Stimulated activated CD4-positive, alpha-beta T cell treated with anti-CD3 and anti-CD28 coated beads, Interleukin-15, amount 100 ng/mL, for 1 hour (primary cell): ENCODE results near the gene GNPAT.

ENCODE experiments used
- DNase-seq, 2 donors: peaks; one replicate each; pipeline ENCODE4 v3.0.0-alpha.2; 2020; ENCODE audit warnings: low read depth in 1 of 2, low spot score in 1 of 2

The GNPAT gene

DNA sequence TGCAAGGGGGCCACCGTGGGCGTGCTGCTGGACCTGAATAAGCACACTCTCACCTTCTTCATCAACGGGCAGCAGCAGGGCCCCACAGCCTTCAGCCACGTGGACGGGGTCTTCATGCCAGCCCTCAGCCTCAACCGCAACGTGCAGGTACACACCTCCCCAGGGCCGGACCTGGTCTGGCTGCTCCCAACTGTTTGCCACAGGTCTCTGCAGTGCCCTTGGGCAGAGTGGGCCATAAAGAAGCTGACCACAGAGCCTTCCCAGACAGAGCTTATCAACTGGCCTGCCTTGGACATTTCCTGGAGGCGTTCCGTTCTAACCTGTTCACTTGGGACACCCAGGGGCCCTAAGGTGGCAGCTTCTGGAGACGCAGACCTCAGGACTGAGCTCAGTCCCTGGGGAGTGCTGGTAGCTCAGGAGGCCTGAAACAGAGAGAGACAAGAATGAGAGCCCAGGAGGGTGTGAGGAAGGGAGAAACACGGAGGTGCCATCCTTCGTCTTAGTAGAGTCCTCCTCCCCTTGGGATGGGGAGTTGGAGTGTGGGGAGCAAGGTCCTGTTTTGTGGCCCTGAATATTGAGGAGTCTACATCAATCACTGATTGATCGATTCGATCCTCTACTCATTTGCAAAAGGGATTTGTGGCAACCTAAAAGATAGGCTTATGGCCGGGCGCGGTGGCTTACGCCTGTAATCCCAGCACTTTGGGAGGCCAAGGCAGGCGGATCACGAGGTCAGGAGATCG lies 27.0 kb upstream of the GNPAT start:
- DNase-seq = no peak

DNA sequence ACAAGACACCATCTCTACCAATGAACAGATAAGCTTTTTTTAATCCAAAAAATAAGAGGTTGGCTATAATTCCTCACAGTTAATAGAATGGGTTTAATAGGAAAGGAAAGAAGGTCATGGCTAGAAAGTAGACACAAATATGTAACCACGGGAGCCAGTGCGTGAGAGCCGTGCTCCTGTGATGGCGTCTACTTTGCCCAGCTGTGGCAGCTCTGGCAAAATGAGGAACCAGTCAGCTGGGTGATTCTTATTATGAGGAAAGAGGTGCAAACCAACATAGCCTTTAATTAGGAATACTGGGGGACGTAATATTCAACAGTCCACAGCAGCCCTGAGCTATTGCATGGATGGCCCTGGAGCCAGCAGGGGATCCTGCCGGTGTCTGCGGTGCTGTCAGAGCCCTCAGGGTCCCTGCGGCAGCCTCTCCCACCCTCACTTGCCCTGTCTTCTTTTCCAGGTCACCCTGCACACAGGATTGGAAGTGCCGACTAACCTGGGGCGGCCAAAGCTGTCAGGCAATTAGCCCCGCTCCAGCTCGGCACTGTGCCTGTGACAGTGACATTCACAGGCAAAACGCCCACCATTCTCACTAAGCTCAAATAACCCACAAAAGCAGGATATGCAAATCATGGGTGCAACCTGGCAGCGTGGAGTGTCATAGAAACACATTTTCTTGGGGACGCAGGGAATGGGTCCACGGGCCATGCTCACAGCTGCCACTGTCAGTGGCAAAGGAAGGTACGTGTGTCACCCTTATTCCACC lies 25.9 kb upstream of the GNPAT start:
- no peak for DNase-seq

DNA sequence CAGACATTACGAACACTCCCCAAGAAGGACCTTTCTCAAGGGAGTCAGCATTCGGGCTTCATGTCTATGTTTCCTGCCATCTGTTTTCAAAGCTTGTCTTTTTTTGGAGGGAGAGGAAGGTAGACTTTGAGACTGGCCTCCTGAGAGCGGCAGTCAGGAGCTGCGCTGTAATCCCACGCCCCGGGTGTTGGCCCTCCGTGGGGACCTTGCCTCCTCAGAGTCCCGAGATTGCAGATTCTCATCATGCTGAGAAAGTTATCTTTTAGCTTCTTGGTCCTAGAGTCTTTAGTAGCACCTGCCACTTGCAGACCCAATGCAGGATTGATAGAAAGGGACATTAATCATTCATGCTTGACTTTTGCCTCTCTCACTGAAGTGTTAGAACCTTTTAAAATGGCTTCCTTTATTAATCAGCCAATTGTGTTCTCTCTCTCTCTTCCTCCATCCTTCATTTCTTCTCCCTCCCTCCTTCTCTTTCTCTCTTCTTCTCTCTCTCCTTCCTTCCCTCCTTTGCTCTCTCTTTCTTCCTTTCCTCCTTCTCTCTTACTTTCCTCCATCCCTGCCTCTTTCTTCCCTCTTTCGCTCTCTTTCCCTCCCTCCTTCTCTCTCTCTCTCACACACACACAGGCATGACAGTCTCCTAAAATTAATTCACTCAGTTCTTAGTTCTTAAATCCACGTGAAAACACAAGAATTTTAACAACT lies 25.2 kb upstream of the GNPAT start:
- no peak for DNase-seq

DNA sequence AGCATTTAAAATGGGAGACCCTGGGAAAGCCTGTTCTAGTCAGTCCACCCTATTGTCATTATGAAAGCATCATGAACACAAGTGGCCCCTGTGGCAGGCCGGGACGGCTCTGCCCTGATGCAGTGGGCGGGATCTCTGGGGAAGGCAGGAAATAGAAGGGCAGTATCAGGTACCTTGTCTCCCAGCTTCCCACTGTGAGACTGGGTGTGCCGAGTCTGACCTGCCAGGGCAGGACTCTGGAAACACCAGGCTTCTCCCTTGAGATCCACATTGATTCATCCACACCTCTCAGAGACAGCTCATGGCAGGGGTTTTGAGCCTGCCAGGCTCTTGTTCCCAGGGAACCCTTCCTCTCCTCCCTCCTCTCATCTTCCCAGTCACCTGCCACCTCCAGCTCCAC lies 24.5 kb upstream of the GNPAT start:
- DNase-seq = no peak

DNA sequence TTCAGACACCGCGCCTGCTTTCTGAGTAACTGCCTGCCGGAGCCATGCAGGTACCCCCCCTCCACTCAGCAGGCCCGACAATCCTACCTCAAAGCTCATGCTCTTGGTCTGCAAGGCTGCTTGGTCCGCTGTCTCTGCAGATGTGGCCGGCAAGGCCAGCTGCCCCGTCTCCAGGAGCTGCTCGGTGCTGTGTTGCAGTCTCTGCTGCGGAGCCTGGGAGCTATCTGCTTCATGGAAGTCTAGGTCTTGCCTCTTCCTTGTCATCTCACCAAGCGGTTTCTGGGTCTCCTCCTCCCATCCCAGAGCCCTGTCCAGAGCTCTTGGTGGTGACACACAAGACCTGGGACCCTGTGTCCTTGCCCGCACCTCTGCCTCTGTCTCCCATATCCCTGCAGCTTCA lies 24.0 kb upstream of the GNPAT start:
- no peak for DNase-seq

DNA sequence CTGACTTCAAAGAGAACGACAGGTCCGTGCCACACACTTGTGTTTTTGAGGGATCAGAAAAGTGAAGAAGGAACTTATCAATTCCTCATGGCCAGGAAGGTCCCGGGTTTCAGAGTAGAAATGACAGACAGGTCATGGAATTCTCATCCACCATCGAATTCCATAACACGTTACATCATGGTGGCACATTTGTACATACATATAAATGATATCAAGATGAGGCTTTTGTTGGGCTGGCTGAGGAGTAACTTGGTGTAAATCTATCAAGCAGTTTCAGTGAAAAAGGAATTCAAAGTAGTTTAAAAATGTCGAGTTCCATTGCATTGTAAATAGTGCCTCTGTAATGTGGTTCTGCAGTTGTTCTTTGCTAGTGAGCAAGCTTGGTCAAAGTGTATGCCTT lies 22.9 kb upstream of the GNPAT start:
- DNase-seq = no peak

DNA sequence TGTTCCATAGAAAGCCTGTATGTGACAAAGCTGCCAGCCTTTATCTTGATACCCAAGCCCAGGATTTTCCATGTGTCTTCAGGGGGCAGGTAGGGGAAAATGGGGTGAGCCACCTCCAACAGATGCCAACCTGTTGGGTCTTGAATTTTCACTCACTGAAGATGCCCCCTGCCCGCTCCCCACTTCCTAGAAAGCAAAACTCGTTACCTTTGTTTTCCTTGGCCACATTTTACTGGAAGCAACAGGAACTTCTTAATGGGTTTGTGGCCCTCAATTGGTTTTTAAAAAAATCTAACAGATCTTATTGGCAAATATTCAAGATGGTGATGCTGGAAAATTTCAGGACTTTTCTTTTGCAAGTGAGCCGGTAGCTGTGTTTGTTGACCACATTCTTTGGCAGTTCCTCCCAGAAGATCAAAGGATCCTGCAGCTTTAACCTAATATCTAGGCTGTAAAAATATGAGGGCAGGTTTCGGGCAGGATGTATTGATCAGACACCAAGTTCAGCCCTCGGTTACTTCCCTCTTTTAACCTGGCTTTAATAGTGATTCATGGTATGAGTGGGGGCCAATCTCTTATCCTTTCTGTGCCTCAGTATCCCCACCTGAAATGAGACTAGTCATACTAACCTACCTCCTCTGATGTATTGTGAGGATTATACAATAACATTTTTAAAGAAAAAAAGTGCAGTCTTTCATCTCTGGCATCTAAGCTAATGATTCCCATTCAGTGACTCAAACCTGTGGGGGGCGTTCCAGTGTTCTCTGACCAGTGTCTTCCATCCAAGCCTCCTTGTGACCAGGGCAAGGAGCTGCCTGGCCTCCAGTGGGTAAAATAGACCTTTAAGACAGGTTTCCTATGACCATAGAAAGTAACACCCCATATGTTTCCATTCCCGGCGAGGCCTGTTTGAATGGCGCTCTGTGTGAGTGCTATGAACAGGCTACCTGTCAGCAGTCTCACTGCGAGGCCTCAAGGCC lies 21.3 kb upstream of the GNPAT start:
- no peak for DNase-seq

DNA sequence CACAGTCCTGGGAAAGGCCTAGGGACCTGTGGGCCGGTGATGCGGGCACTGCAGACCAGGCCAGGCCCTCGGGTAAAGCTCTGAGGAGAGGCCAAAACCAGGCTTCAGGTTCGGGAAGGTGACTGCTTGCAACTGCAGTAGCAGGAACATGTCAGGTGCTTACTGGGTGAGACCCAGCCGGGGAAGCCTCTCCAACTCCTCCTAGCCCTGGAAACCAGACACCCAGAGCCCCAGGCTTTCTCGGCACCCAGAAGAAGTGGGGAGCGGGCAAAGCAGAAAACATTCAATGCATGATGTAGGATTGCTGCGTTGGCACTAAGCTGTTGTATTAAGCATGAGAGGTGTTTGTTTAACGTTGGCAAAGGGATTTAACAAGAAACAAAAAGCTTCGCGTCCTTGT lies 20.2 kb upstream of the GNPAT start:
- DNase-seq = no peak

DNA sequence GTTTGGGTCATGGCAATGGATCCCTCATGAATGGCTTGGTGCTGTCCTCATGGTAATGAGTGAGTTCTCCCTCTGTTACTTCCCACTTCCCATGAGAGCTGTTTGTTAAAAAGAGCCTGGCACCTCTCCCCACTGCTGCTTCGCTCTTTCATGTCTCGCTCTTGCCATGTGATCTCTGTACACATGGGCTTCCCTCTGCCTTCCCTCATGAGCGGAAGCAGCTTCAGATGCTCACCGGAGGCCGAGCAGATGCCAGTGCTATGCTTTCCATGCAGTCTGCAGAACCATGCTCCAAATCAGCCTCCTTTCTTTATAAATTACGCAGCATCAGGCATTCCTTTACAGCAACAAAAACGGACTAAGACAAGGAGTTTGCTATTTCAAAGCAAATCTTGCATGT lies 14.9 kb upstream of the GNPAT start:
- DNase-seq = no peak

DNA sequence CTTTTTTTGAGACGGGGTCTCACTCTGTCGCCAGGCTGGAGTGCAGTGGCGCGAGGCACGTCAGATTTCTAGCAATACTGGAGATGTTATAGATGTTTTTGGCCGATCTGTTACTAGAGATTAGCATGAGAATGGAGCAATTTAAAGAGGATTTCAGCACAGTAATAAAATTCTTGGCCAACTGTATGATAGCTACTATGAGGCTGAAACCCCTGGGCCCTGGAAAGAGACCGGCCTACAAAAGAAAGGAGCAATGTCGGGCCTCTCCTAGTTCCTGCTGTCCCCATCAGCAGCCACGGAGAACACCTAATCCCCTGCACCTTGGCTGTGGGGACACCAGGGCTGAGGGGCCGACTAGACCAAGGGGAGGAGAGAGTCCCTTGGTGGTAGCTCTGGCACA lies 9.5 kb upstream of the GNPAT start:
- no peak for DNase-seq

DNA sequence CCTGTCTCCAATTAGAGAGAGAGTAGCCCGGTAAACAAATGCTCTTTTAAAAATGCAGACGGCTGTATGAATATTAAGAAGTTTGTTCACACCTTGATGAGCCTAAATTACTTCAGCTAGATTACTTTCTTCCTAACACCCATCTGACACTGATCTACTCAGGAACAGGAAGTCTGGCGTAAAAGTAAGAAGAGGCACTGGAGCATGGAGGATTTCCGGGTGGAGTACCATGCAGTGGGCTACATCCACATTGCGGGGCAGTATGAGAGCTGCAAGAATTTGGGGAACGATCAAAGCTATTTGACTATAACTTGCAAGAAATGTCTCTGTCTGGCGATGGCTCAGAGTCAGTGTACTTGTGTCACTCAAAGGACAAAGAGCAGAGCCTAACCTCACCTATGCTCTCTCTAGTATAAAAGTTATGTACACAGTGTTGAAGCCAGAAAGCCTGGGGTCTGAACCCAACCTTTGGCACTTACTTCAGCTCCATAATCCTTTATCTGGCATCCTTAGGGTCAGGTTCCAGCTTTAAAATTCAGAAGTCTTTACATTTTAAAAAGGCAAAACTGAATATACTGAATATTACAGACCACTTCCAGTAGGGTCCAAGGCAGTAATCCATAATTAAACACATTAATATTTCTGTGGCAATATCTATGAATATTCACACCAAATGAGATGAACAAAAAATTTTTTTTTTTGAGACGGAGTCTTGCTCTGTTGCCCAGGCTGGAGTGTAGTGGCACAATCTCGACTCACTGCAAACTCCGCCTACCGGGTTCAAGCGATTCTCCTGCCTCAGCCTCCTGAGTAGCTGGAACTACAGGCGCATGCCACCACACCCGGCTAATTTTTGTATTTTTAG lies 7.9 kb upstream of the GNPAT start:
- DNase-seq = no peak

DNA sequence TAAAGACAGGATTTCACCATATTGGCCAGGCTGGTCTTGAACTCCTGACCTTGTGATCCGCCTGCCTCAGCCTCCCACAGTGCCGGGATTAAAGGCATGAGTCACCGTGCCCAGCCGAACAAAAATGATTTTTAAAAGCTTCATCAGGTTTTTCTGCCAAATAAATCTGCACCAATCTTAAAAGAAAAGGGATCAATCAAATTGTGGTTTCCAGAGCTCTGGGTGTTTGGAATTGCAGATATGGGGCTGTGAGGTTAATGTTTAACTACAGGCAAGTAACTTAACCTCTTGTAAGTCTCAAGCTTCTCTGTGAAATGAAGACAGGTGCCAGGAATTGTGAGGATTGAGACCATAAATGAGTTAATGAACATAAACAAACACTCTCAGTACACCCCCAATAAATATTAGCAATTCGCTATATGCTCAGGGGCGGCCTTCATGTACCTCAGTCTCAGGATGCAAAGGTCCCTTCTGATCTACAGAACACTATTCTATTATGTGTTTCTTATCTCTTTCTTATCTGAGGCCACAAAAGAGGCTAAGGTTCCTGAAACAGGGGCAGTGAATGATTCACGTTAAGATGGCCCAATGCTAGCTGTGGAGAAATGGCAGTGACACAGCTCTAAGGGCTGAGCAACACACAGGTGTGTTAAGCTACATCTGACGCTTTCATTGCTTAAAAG lies 7.1 kb upstream of the GNPAT start:
- DNase-seq = no peak

DNA sequence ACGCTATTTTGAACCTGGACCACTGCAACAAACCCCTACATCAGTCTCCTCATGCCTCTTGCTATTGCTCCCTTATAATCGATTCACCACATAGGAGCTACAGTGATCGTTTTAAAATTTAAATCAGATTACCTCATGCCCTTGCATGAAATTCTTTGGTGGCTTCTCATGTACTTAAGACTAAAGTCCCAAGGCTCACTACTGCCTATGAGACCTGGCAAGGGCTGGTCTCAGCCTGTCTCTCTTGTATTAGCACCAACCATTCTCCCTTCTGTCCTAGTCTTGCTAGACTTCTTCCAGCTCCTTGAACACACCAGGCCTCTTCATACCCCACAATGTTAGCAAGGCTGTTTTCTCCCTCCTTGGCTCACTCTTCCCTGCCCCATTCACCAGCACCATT lies 6.5 kb upstream of the GNPAT start:
- no peak for DNase-seq

DNA sequence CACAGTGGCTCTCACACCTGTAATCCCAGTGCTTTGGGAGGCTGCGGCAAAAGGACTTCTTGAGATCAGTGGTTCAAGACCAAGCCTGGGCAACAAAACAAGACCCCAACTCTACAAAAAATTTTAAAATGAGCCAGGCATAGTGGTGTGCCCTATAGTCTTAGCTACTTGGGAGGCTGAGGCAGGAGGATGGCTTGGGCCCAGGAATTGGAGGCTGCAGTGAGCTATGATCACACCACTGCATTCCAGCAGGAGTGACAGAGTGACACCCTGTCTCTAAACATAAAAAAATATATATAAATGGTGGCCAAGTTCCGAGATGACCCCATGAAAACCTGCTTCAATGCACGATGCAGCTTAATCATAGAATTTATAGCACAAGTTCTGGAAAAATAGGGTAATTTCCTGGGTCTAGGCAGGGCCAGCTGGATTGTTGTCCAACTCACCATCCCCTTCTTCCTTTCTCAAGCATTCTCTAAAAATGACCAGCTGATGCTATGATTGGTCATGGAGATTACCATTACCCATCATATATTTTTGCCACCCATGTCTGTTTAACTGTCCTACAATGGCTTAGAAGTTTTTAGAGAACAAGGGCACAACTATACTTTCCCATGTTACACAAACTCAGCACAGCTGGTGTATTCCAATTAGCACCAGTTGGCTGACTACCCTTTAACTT lies 5.3 kb upstream of the GNPAT start:
- no peak for DNase-seq

DNA sequence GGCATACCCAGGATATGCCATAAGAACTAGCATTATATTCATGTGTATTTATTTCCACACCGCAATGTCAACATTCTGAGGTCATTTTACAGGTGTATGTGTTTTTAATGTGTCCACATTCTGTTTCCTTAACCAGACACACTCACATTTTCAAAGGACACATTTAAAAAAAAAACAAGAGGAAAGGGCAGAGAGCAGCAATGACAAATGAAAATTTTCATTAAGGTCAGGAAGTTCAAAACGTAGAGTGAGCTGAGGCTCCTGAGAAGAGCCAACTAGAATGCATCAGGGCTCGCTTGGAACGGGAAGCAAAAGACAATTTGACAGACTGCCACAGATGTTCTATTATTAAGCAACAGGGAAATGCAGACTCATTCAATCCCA lies 4.8 kb upstream of the GNPAT start:
- DNase-seq = no peak

DNA sequence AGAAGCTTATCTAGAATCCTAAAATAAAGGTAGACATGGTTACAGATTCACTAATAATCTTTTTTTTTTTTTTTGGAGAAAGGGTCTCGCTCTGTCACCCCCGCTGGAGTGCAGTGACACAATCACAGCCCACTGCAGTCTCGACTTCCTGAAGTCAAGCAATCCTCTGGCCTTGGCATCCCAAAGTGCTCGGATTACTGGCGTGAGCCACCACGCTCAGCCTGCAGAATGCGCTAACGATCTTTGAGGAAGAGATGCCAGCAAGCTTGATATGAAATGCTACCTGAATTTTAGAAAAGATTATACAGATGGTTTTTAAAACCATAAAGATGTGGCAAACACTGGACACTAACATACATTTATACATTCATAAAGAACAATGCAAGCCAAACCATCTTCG lies 4.1 kb upstream of the GNPAT start:
- no peak for DNase-seq

DNA sequence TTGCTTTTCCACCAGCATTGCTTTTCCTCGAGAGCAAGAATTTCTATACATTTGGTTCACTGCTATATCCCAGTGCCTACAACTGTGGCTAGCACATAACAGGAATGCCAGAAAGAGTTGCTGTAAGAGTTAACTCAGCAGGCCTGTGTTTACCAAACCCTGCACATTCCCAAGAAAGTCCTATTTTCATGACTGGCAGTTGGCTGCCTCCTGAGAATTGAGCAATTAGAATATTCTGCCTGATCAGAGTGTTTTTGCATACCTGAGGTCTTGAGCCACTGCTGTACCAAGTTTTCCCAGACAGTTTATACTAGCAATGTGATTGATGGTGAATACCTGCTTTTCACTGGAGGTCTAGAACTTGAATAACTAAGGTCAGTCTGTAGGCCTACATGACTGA lies 2.7 kb upstream of the GNPAT start:
- DNase-seq = no peak

DNA sequence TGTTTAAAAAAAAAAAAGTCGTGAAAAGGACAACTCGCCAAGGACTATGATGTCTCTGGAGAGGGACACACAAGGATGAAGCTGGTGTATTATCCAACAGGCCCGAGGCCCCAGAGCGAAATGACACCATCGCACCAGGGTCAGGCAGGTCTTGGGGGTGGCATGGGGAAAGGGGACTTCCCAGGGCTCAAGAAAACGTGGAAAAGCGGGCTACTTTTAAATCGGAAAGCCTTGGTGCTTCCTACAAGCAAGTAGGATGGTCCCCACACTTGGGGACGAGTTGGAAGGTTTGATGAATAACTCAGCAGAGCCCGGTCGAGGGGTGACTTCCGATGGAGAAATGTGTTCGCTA lies 505 bp upstream of the GNPAT start:
- DNase-seq = no peak

DNA sequence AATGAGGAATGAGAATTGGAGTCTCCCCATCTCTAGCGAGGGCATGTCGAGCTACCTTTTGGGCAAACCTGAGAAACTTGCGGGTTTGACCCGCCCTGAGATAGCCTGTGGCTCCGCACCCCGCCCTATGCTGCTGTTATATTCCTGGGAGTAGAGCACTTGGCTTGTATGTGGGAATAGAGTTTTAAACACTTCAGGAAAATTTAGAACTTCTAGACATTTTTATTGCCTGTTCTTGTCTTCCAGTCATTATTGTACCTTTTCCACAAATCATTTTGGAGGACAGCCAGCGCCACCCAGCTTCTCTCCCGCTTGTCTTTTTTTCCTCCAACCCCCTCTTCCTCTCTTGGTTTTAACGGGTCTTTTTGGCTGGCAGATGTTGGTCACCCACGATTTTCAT lies 738 bp downstream of the GNPAT start:
- DNase-seq = no peak
